Measurements from ENCODE around the gene MACO1.
A peak's percentile ranks its signal among the peaks of the same experiment; 100 is the strongest.

Gene MACO1

GRCh38 chr1:25541889-25542658 lies 111.4 kb downstream of the MACO1 start:
- Mint-ChIP-seq H3K36me3 (ENCODE audit: low read depth) (no peaks in the 10 kb centered on the region), H3K4me1 (peaks cover 26% of the 10 kb centered on the region), H3K4me3 (no peak overlapping the region), H3K9me3 (no peaks in the 10 kb centered on the region), H3K27ac (no peak overlapping the region), H3K27me3 (no peaks in the 10 kb centered on the region)
- ATAC-seq, result no peak
- no peak for DNase-seq

GRCh38 chr1:25543005-25543424 lies 112.3 kb downstream of the MACO1 start:
- no peak for DNase-seq
- no peak for ATAC-seq
- no peaks in the 10 kb centered on the region for H3K9me3 Mint-ChIP-seq
- peak overlapping the region; percentile 54 for H3K4me3 Mint-ChIP-seq
- peak overlapping the region; percentile 11 for H3K27ac Mint-ChIP-seq
- H3K36me3 Mint-ChIP-seq (ENCODE audit: low read depth), result no peaks in the 10 kb centered on the region
- no peaks in the 10 kb centered on the region for H3K27me3 Mint-ChIP-seq
- peaks cover 32% of the 10 kb centered on the region for H3K4me1 Mint-ChIP-seq

GRCh38 chr1:25543425-25544242 lies 112.9 kb downstream of the MACO1 start, which contains the start of gene LDLRAP1:
LDLRAP1 (plus strand) TSS chr1:25543606; CDS start chr1:25543699, 93 bp downstream.
- H3K36me3 Mint-ChIP-seq (ENCODE audit: low read depth), result no peaks in the 10 kb centered on the region
- peak within 1 kb of the TSS; percentile 77 for H3K4me3 Mint-ChIP-seq
- no peaks in the 10 kb centered on the region for H3K9me3 Mint-ChIP-seq
- H3K27ac Mint-ChIP-seq, result peak within 1 kb of the TSS; percentile 59
- peaks cover 34% of the 10 kb centered on the region for H3K4me1 Mint-ChIP-seq
- ATAC-seq (peak; percentile 77), DNase-seq (peak; percentile 72)
- H3K27me3 Mint-ChIP-seq, result no peaks in the 10 kb centered on the region

GRCh38 chr1:25544243-25544764 lies 113.6 kb downstream of the MACO1 start:
- DNase-seq, result no peak
- H3K27ac Mint-ChIP-seq, result peak overlapping the region; percentile 59

GRCh38 chr1:25544819-25545218 lies 114.1 kb downstream of the MACO1 start:
- Mint-ChIP-seq H3K4me1 (peaks cover 46% of the 10 kb centered on the region), H3K27ac (peak overlapping the region; percentile 59), H3K9me3 (no peaks in the 10 kb centered on the region)

More at GRCh38 chr1:25544243-25544764, 113.6 kb downstream of the MACO1 start:
- H3K27me3 Mint-ChIP-seq, result no peaks in the 10 kb centered on the region
- peak overlapping the region; percentile 77 for H3K4me3 Mint-ChIP-seq
- no peak for ATAC-seq
- peaks cover 41% of the 10 kb centered on the region for H3K4me1 Mint-ChIP-seq
- no peaks in the 10 kb centered on the region for H3K36me3 Mint-ChIP-seq (ENCODE audit: low read depth)
- H3K9me3 Mint-ChIP-seq, result no peaks in the 10 kb centered on the region

GRCh38 chr1:25545767-25546166 lies 115.1 kb downstream of the MACO1 start:
- peak overlapping the region; percentile 77 for H3K4me3 Mint-ChIP-seq
- ATAC-seq (no peak), DNase-seq (no peak)
- no peaks in the 10 kb centered on the region for H3K36me3 Mint-ChIP-seq (ENCODE audit: low read depth)
- peaks cover under 1% of the 10 kb centered on the region for H3K27me3 Mint-ChIP-seq
- no peaks in the 10 kb centered on the region for H3K9me3 Mint-ChIP-seq
- no peak overlapping the region for H3K27ac Mint-ChIP-seq
- H3K4me1 Mint-ChIP-seq, result peaks cover 55% of the 10 kb centered on the region

More at GRCh38 chr1:25544819-25545218, 114.1 kb downstream of the MACO1 start:
- no peaks in the 10 kb centered on the region for H3K36me3 Mint-ChIP-seq (ENCODE audit: low read depth)
- DNase-seq (no peak), ATAC-seq (no peak)
- peak overlapping the region; percentile 77 for H3K4me3 Mint-ChIP-seq
- no peaks in the 10 kb centered on the region for H3K27me3 Mint-ChIP-seq

GRCh38 chr1:25546193-25546592 lies 115.5 kb downstream of the MACO1 start:
- Mint-ChIP-seq H3K9me3 (no peaks in the 10 kb centered on the region), H3K36me3 (ENCODE audit: low read depth) (no peaks in the 10 kb centered on the region), H3K27me3 (peaks cover 2% of the 10 kb centered on the region), H3K4me1 (peaks cover 60% of the 10 kb centered on the region), H3K4me3 (no peak overlapping the region), H3K27ac (no peak overlapping the region)
- DNase-seq (no peak), ATAC-seq (no peak)

- no peaks in the 10 kb centered on the region for H3K9me3 Mint-ChIP-seq
- ATAC-seq, result no peak
- H3K36me3 Mint-ChIP-seq (ENCODE audit: low read depth), result no peaks in the 10 kb centered on the region
Measured at GRCh38 chr1:25548601-25549000, 117.9 kb downstream of the MACO1 start.

GRCh38 chr1:25549273-25550154 lies 118.8 kb downstream of the MACO1 start:
- ATAC-seq, result peak; percentile 97
- Mint-ChIP-seq H3K4me3 (peak overlapping the region; percentile 65), H3K9me3 (no peaks in the 10 kb centered on the region), H3K4me1 (peaks cover 78% of the 10 kb centered on the region), H3K27ac (peak overlapping the region; percentile 81), H3K36me3 (ENCODE audit: low read depth) (no peaks in the 10 kb centered on the region), H3K27me3 (peaks cover 2% of the 10 kb centered on the region)
- DNase-seq, result peak; percentile 86

More at GRCh38 chr1:25548601-25549000, 117.9 kb downstream of the MACO1 start:
- H3K27me3 Mint-ChIP-seq, result peaks cover 2% of the 10 kb centered on the region
- peaks cover 80% of the 10 kb centered on the region for H3K4me1 Mint-ChIP-seq
- H3K27ac Mint-ChIP-seq, result peak overlapping the region; percentile 81
- DNase-seq, result no peak
- no peak overlapping the region for H3K4me3 Mint-ChIP-seq

All from activated naive CD8-positive, alpha-beta T cell treated with anti-CD3 and anti-CD28 coated beads, Interleukin-2, amount 50 U/mL, for 24 hours (primary cell).